Lower lobe of right lung (tissue), 2 donors: ENCODE measurements around the gene SYT6. TPM values are rescaled to one million over a fixed set of nuclear protein-coding genes. Genes with fewer than 3 reads are reported as not detected.
"Not testable (repeated sequence)": the region's sequence is repeated elsewhere in the genome, so short reads cannot be mapped to it uniquely, and the experiment has no call there.

Source experiments
- ATAC-seq, 2 donors: fragments of 200-7000 bp; cut with Tn5 transposase; one replicate each; pipeline ENCODE4 v1.9.1; 2020 to 2022; ENCODE audit warnings: mild to moderate bottlenecking in 2 of 2, moderate library complexity in 2 of 2
- DNase-seq: peaks from one replicate; pipeline ENCODE4 v3.0.0-alpha.2; 2020
- H3K27ac ChIP-seq: fragments of 200-600 bp; one replicate; pipeline ENCODE4 v1.8.0; 2022
- H3K27me3 ChIP-seq: fragments of 200-600 bp; one replicate; pipeline ENCODE4 v1.8.0; 2022; ENCODE audit warnings: low read depth
- H3K36me3 ChIP-seq: fragments of 200-600 bp; one replicate; pipeline ENCODE4 v1.8.0; 2022; ENCODE audit warnings: mild to moderate bottlenecking
- H3K4me1 ChIP-seq: fragments of 200-600 bp; one replicate; pipeline ENCODE4 v1.8.0; 2022
- H3K4me3 ChIP-seq: fragments of 200-600 bp; one replicate; pipeline ENCODE4 v1.8.0; 2022; ENCODE audit warnings: mild to moderate bottlenecking
- H3K9me3 ChIP-seq: fragments of 200-600 bp; one replicate; pipeline ENCODE4 v1.8.0; 2022
- intact Hi-C: fragments of 100-400 bp; cut with DNase I; formaldehyde crosslinking; loops from one replicate; pipeline ENCODE4 v1.11.0; 2022
- total RNA-seq: library from RNA; stranded (reverse); fragmentation: NEBNext Ultra II Directional; extraction: Animal tissue kit (Norgen Biotek cat#: 25700); gene quantifications from one replicate; pipeline ENCODE4 v1.2.1, GENCODE V29; 2021
- TF ChIP-seq, protein P1 (sequence below): fragments of 200-600 bp; IDR thresholded peaks from one replicate; pipeline ENCODE4 v1.8.0; 2022; ENCODE audit warnings: antibody characterized with exemption, mild to moderate bottlenecking
- donor health status: DM: no; HTN: yes; CAD: no; lungs with severe emphysema.

Gene SYT6
- total RNA-seq, 1 donor from 2014 or later = not detected

DNA sequence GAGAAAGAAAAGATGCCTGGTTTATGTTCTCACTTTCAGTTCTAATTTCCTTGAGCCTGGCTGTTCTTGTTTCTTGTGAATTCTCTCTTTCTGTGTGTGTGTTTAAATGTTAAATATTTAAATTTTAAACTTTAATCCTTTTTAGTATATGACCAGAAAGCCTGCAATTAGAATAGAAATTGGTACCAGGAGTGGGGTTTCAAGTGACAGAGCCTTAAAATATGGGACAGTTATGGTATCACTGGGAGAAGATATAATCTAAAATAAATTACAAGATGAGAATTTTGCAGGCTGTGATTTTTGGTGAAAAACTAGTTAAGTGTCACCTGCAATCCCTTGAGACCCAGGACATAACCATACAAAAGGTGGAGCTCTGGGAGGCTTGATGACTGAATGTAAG lies 81.4 kb downstream of the SYT6 start:
- H3K27ac ChIP-seq = no peak overlapping the region
- no peak overlapping the region for H3K4me3 ChIP-seq
- ATAC-seq (no peak), DNase-seq (no peak)
- H3K4me1 ChIP-seq = no peaks in the 10 kb centered on the region
- no peaks in the 10 kb centered on the region for H3K36me3 ChIP-seq
- H3K27me3 ChIP-seq = no peaks in the 10 kb centered on the region
- intact Hi-C loops = no loop called here
- peaks cover 17% of the 10 kb centered on the region for H3K9me3 ChIP-seq
- TF ChIP-seq, protein P1, sequence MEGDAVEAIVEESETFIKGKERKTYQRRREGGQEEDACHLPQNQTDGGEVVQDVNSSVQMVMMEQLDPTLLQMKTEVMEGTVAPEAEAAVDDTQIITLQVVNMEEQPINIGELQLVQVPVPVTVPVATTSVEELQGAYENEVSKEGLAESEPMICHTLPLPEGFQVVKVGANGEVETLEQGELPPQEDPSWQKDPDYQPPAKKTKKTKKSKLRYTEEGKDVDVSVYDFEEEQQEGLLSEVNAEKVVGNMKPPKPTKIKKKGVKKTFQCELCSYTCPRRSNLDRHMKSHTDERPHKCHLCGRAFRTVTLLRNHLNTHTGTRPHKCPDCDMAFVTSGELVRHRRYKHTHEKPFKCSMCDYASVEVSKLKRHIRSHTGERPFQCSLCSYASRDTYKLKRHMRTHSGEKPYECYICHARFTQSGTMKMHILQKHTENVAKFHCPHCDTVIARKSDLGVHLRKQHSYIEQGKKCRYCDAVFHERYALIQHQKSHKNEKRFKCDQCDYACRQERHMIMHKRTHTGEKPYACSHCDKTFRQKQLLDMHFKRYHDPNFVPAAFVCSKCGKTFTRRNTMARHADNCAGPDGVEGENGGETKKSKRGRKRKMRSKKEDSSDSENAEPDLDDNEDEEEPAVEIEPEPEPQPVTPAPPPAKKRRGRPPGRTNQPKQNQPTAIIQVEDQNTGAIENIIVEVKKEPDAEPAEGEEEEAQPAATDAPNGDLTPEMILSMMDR = no peak

DNA sequence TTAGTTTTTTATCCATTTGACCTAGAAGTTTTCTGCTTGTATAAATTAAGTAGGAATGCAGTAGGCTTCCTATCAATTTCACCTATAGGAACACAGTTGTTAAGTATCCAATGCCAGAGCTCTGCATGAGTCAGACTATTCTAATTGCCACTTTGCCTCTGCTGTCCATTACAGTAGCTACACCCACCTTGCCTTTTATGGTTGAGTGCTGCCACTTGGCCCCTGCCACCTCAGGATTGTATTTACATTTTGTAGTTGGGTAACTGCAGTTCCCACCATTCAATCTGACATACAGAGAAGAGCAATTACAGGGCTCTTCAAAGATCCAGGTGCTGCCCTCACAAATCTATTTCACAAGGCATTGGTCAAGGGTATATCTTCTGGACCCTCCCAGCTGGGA lies 83.9 kb downstream of the SYT6 start:
- not testable (repeated sequence) for H3K36me3 ChIP-seq

DNA sequence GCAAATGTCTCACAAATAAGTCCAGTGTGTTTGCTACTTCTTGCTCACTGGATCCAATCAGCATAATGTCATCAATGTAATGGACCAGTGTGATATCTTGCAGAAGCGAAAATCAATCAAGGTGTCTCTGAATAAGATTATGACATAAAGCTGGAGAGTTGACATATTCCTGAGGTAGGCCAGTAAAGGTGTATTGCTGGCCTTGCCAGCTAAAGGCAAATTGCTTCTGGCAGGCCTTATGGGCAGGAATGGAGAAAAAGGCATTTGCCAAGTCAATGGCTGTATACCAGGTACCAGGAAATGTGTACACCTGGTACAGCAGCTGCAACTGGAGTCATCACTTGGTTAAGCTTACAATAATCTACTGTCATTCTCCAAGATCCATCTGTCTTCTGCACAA lies 85.0 kb downstream of the SYT6 start:
- DNase-seq, H3K36me3 ChIP-seq, intact Hi-C loops, ATAC-seq, H3K4me1 ChIP-seq, H3K4me3 ChIP-seq, H3K27me3 ChIP-seq, H3K27ac ChIP-seq: not testable (repeated sequence)
- peaks cover 17% of the 10 kb centered on the region for H3K9me3 ChIP-seq

More for the DNA sequence above, 83.9 kb downstream of the SYT6 start:
- H3K27ac ChIP-seq, ATAC-seq, H3K4me1 ChIP-seq, intact Hi-C loops, DNase-seq, H3K27me3 ChIP-seq, H3K4me3 ChIP-seq: not testable (repeated sequence)
- peaks cover 17% of the 10 kb centered on the region for H3K9me3 ChIP-seq

DNA sequence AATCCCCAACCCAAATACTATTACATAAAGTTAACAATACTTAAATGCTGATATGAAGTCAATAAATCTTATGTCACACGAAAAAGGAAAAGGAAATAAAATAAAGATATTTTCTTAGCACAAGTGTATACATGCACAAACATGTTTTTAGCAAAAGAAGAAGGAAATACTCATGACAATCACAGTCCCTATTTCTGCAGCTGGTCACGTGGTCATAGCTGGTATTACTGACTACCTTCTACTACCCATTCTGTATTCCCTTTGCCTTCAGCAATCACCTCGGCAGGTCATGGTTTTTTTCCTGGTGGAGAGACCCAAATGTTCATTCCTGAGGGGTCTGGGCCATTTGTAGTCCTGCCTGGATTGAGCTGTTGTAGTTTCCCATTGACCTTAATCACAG lies 88.0 kb downstream of the SYT6 start:
- H3K9me3 ChIP-seq, ATAC-seq, DNase-seq, intact Hi-C loops, H3K4me1 ChIP-seq, H3K36me3 ChIP-seq, H3K27me3 ChIP-seq, H3K4me3 ChIP-seq, H3K27ac ChIP-seq: not testable (repeated sequence)

DNA sequence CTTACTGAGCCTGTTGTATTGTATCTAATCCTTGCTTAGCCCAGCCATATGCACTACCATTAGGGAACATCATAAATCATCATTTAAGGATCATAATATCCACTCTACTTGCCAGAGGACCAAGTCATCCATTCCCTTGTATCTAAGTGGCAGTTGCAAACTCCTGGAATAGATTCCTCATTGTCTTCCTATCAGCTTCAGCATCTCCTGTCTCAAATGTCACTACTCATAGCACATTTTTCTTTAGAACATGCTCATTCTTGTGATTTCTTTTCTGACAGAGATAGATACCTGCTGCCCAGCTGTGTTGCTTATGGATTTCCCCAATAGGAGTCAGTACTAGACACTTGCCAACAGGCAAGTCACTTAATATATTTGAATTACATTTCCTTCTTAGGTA lies 90.1 kb downstream of the SYT6 start:
- TF ChIP-seq, protein P1 = no peak
- ATAC-seq (no peak), DNase-seq (no peak)
- Histone ChIP-seq H3K4me3 (no peak overlapping the region), H3K36me3 (no peaks in the 10 kb centered on the region), H3K9me3 (no peaks in the 10 kb centered on the region), H3K4me1 (no peaks in the 10 kb centered on the region), H3K27ac (no peak overlapping the region), H3K27me3 (no peaks in the 10 kb centered on the region)
- intact Hi-C loops = no loop called here

DNA sequence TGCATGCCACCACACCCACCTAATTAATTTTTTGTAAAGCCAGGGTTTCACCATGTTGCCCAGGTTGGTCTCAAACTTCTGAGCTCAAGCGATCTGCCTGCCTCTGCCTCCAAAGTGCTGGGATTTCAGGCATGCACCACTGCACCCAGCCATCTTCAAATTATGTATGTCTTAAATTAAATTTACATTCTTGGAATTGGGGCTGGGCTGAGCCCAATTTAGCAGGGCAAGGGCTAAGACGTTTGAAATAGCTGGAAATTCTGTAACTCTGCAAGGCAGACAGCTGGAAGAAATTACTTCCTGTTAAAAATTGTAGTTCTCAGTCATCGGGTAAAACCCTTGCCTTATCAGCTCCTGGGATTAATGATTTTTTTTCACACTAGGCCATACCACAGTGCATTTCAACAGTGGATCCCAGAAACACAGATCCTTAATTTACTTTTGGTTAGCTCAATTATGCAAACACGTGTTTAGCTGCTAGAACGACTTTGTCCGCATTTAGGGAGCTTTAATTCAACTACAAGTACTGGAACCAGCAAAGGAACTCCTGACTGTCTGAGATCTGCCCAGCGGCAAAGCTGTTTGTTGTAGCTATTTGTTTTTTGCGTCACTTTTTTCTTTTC lies 91.1 kb downstream of the SYT6 start:
- ATAC-seq (no peak), DNase-seq (no peak)
- no peaks in the 10 kb centered on the region for H3K27me3 ChIP-seq
- intact Hi-C loops = no loop called here
- H3K36me3 ChIP-seq = no peaks in the 10 kb centered on the region
- no peak overlapping the region for H3K27ac ChIP-seq
- TF ChIP-seq, protein P1 = no peak
- H3K9me3 ChIP-seq = no peaks in the 10 kb centered on the region
- no peaks in the 10 kb centered on the region for H3K4me1 ChIP-seq
- H3K4me3 ChIP-seq = no peak overlapping the region

DNA sequence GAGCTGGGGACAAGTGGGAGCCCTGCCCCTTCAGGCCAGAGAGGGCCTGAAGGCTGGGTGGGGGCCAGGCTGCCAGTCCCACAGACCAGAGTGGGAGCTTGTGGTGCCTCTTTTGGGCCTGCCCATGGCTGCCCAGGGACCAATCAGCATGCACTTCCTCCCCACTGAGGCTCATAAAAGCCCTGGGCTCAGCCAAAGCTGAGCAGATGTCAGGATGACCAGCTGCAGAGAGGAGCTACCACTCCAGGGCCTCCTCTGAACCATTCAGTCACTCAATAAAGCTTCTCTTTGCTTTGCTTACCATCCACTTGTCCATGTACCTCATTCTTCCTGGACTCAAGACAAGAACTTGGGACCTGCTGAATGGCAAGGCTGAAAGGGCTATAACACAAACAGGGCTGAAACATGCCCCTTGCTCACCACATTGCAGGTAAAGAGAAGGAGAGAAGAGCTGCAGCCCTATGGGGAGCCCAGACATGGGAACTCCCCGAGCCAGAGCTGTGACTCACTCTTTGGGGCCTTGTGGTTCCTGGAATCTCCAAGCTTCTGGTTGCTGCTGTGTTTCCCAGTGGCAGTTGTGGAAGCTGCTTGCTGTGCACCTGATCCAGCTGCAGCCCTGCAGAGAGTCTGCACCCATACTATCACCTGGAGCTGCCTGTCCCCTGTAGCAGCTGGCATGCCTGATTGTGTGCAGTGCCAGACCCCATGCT lies 92.4 kb downstream of the SYT6 start:
- Histone ChIP-seq H3K4me1 (no peaks in the 10 kb centered on the region), H3K9me3 (no peaks in the 10 kb centered on the region), H3K36me3 (no peaks in the 10 kb centered on the region), H3K27ac (no peak overlapping the region), H3K4me3 (no peak overlapping the region), H3K27me3 (no peaks in the 10 kb centered on the region)
- TF ChIP-seq, protein P1 = no peak
- intact Hi-C loops = no loop called here
- ATAC-seq (no peak), DNase-seq (no peak)

DNA sequence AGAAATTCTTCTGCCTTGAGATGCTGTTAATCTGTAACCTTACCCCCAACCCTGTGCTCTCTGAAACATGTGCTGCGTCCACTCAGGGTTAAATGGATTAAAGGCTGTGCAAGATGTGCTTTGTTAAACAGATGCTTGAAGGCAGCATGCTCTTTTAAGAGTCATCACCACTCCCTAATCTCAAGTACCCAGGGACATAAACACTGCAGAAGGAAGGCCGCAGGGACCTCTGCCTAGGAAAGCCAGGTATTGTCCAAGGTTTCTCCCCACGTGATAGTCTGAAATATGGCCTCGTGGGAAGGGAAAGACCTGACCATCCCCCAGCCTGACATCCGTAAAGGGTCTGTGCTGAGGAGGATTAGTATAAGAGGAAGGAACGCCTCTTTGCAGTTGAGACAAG lies 95.4 kb downstream of the SYT6 start:
- H3K27ac ChIP-seq, H3K27me3 ChIP-seq, ATAC-seq, H3K36me3 ChIP-seq, DNase-seq, H3K9me3 ChIP-seq, H3K4me3 ChIP-seq, H3K4me1 ChIP-seq, intact Hi-C loops: not testable (repeated sequence)
